A549 (cell line): ENCODE results near the gene WDR45B. TPM values are rescaled to one million over a fixed set of nuclear protein-coding genes. Genes with fewer than 3 reads are reported as not detected.

ENCODE experiments used
- ATAC-seq, 2 experiments: fragments of 200-7000 bp in 1 of 2; fragments of >200 bp in 1 of 2; cut with Nextera tagmentation in 1 of 2; cut with Tn5 transposase in 1 of 2; 3 replicates each; pipeline versions ENCODE4 v1.8.0 to v1.9.1; 2018 to 2020; ENCODE audit warnings: mild to moderate bottlenecking in 1 of 2, moderate library complexity in 1 of 2
- CTCF ChIA-PET: fragments of 300-600 bp; sonication (Branson Sonifier 250); formaldehyde crosslinking; extraction: SDS; loops from one replicate; lab custom pipeline; 2021; ENCODE audit warnings: antibody characterized with exemption, inconsistent platforms; lab: Yijun Ruan, JAX
- POLR2A ChIA-PET: fragments of 350-600 bp; formaldehyde crosslinking; extraction: SDS; loops from one replicate; lab custom pipeline; 2021; ENCODE audit warnings: antibody characterized with exemption, inconsistent platforms; lab: Yijun Ruan, JAX
- DNase-seq, 2 experiments: peaks; one replicate each; pipeline versions ENCODE4 v3.0.0 to v3.0.0-alpha.2; 2011 to 2016; ENCODE audit warnings: low read depth in 1 of 2, low spot score in 1 of 2
- FAIRE-seq: peaks from 2 replicates; lab custom pipeline; 2011; peaks lifted over from hg19 to GRCh38; lab: Jason Lieb, UNC
- H3K27ac ChIP-seq, 2 experiments: fragments of >200 bp; sonication (Bioruptor Twin); formaldehyde crosslinking; 3 replicates each; pipeline ENCODE4 v1.5.1; 2016 to 2017
- H3K4me1 ChIP-seq: fragments of >200 bp; sonication (Bioruptor Twin); formaldehyde crosslinking; 3 replicates; pipeline ENCODE4 v1.6.1; 2016
- H3K4me2 ChIP-seq: fragments of >200 bp; sonication (Bioruptor Twin); formaldehyde crosslinking; 3 replicates; pipeline ENCODE4 v1.6.1; 2016
- H3K4me3 ChIP-seq: fragments of >200 bp; sonication (Bioruptor Twin); formaldehyde crosslinking; 3 replicates; pipeline ENCODE4 v1.5.1; 2016
- H3K9me3 ChIP-seq: fragments of >200 bp; sonication (Bioruptor Twin); formaldehyde crosslinking; 3 replicates; pipeline ENCODE4 v1.6.1; 2016
- ATOH8 ChIP-seq: fragments of 250-450 bp; sonication (Bioruptor Pico); IDR thresholded peaks from 2 replicates; pipeline ENCODE4 v1.5.0; 2020; ENCODE audit warnings: low read depth, mild to moderate bottlenecking, moderate library complexity
- BCL3 ChIP-seq: fragments of >200 bp; sonication (Bioruptor Twin); formaldehyde crosslinking; IDR thresholded peaks from 3 replicates; pipeline ENCODE4 v1.6.1; 2016
- CEBPB ChIP-seq, 2 experiments: fragments of >200 bp in 1 of 2; sonication (Bioruptor Twin) in 1 of 2; formaldehyde crosslinking in 1 of 2; IDR thresholded peaks; 2 replicates each; pipeline ENCODE4 v1.6.1; 2012 to 2016
- CHD2 ChIP-seq: fragments of 150-350 bp; IDR thresholded peaks from 2 replicates; pipeline ENCODE4 v1.6.1; 2014; ENCODE audit warnings: low read length; ENCODE audit not compliant: partially characterized antibody
- CHD4 ChIP-seq: fragments of 200-600 bp; sonication (generic); IDR thresholded peaks from 2 replicates; pipeline ENCODE4 v1.6.1; 2016; ENCODE audit warnings: antibody characterized with exemption, mild to moderate bottlenecking, borderline replicate concordance
- E2F6 ChIP-seq: IDR thresholded peaks from 2 replicates; pipeline ENCODE4 v1.6.1; 2012; ENCODE audit warnings: low read depth, borderline replicate concordance
- EHF ChIP-seq: fragments of 250-450 bp; sonication (Bioruptor Pico); IDR thresholded peaks from 2 replicates; pipeline ENCODE4 v1.5.0; 2020; ENCODE audit warnings: mild to moderate bottlenecking
- HDAC2 ChIP-seq: fragments of 200-600 bp; sonication (generic); IDR thresholded peaks from 2 replicates; pipeline ENCODE4 v1.6.1; 2016
- HES2 ChIP-seq: fragments of >200 bp; sonication (Bioruptor Twin); formaldehyde crosslinking; IDR thresholded peaks from 2 replicates; pipeline ENCODE4 v1.6.1; 2016
- HMGXB4 ChIP-seq: fragments of 250-450 bp; sonication (Bioruptor Pico); IDR thresholded peaks from 2 replicates; pipeline ENCODE4 v1.5.0; 2021; ENCODE audit warnings: mild to moderate bottlenecking, moderate library complexity, borderline replicate concordance
- HOXB5 ChIP-seq: fragments of 250-450 bp; sonication (Bioruptor Pico); IDR thresholded peaks from 2 replicates; pipeline ENCODE4 v1.5.0; 2020; ENCODE audit warnings: mild to moderate bottlenecking, moderate library complexity
- KDM5A ChIP-seq: fragments of 200-600 bp; sonication (generic); IDR thresholded peaks from 2 replicates; pipeline ENCODE4 v1.6.1; 2016; ENCODE audit warnings: antibody characterized with exemption, mild to moderate bottlenecking
- NFE2L2 ChIP-seq: fragments of 150-350 bp; conservative IDR thresholded peaks from 2 replicates; pipeline ENCODE4 v1.6.1; 2014; ENCODE audit warnings: low read length
- NR3C1 ChIP-seq: fragments of >200 bp; sonication (Bioruptor Twin); formaldehyde crosslinking; IDR thresholded peaks from 3 replicates; pipeline ENCODE4 v1.6.1; 2017
- POLR2AphosphoS2 ChIP-seq: conservative IDR thresholded peaks from 2 replicates; pipeline ENCODE4 v1.6.1; 2012; ENCODE audit warnings: low read length, improper control_type of control experiment, inconsistent platforms
- RARB ChIP-seq: fragments of 250-450 bp; sonication (Bioruptor Pico); IDR thresholded peaks from 2 replicates; pipeline ENCODE4 v1.8.0; 2021; ENCODE audit warnings: mild to moderate bottlenecking, moderate library complexity
- RFX5 ChIP-seq: fragments of 450-650 bp; IDR thresholded peaks from 2 replicates; pipeline ENCODE4 v1.7.1; 2014; ENCODE audit warnings: antibody characterized with exemption, mild to moderate bottlenecking, moderate library complexity
- RNF2 ChIP-seq: fragments of 200-600 bp; sonication (generic); IDR thresholded peaks from 2 replicates; pipeline ENCODE4 v1.6.1; 2016; ENCODE audit warnings: low read depth, mild to moderate bottlenecking, antibody characterized with exemption, moderate library complexity, borderline replicate concordance
- ZC3H11A ChIP-seq: fragments of 450-650 bp; IDR thresholded peaks from 2 replicates; pipeline ENCODE4 v1.6.1; 2014; ENCODE audit warnings: antibody characterized with exemption, mild to moderate bottlenecking
- WGBS: methylation state at CpG from one replicate; pipeline ENCODE4 v1.1.6; 2017; ENCODE audit errors: missing lambda C conversion rate; 5-methylcytosine and 5-hydroxymethylcytosine counted together
- polyA plus RNA-seq, 4 experiments: library from polyadenylated mRNA; depleted of rRNA in 3 of 4; stranded (reverse); fragments of >200 nt; fragmentation: RNase III in 1 of 4; extraction: RNeasy Plus Mini Kit Qiagen cat#74134 plus additional on column Dnase treatment in 1 of 4; gene quantifications; 2 replicates in 3 of 4; 3 replicates in 1 of 4; pipeline ENCODE4 v1.2.3, GENCODE V29; 2011 to 2017

Gene WDR45B
- polyA plus RNA-seq, 2 of the 4 experiments (the other 2 are of a cell fraction): 88.2 to 124 TPM

GRCh38 chr17:82691714-82692113, 43.5 kb upstream of the WDR45B start:
- CTCF ChIA-PET: interaction anchor here (0.6 to 1.3 kb wide), 2 partner anchors 22 to 23 kb away, joined by 3 to 5 read pairs; no protein-coding TSS in a partner anchor
- DNase-seq (no peak), FAIRE-seq (no peak), ATAC-seq (no peak)
- no peak overlapping the region for H3K4me2 ChIP-seq
- peaks cover 17% of the 10 kb centered on the region for H3K4me1 ChIP-seq
- no peak for TF ChIP-seq CHD4
- no peak for TF ChIP-seq HES2
- no peak for TF ChIP-seq POLR2AphosphoS2
- no peak for TF ChIP-seq ATOH8 (CRISPR knock-in tag)
- TF ChIP-seq KDM5A: no peak
- TF ChIP-seq HDAC2: no peak
- TF ChIP-seq ZC3H11A: no peak
- TF ChIP-seq RNF2: no peak
- TF ChIP-seq CHD2: no peak
- peaks cover 23% of the 10 kb centered on the region for H3K9me3 ChIP-seq
- H3K27ac ChIP-seq: no peak overlapping the region
- WGBS: 95% methylated on average over 11 of the region's 17 CpGs
- POLR2A ChIA-PET: no interaction called here
- H3K4me3 ChIP-seq: no peak overlapping the region

- WGBS: 87% methylated on average over 18 of the region's 18 CpGs
- CTCF ChIA-PET: interaction anchor here (0.6 to 1.3 kb wide), 2 partner anchors 9 to 22 kb away, joined by 3 to 5 read pairs; no protein-coding TSS in a partner anchor
- no peak for ATAC-seq
These were observed 42.7 kb upstream of the WDR45B start for GRCh38 chr17:82690786-82691489.

More at GRCh38 chr17:82690786-82691489, 42.7 kb upstream of the WDR45B start:
- H3K27ac ChIP-seq: no peak overlapping the region
- TF ChIP-seq E2F6 (no peak), POLR2AphosphoS2 (no peak), RFX5 (no peak), NFE2L2 (no peak), BCL3 (no peak), NR3C1 (no peak), HMGXB4 (CRISPR knock-in tag) (no peak), RARB (CRISPR knock-in tag) (no peak), EHF (CRISPR knock-in tag) (no peak), HOXB5 (CRISPR knock-in tag) (no peak), ATOH8 (CRISPR knock-in tag) (no peak), CEBPB (IDR thresholded peaks at IDR 0.05) (no peak)
- TF ChIP-seq, all 56 proteins: peak for 0
- no peak for FAIRE-seq
- Histone ChIP-seq H3K4me3 (no peak overlapping the region), H3K4me1 (peaks cover 23% of the 10 kb centered on the region), H3K9me3 (peaks cover 20% of the 10 kb centered on the region), H3K4me2 (no peak overlapping the region)
- no peak for DNase-seq
- POLR2A ChIA-PET: no interaction called here
